GM19043 (cell line): ENCODE results near the gene CD9.
"Not testable (repeated sequence)": the region's sequence is repeated elsewhere in the genome, so short reads cannot be mapped to it uniquely, and the experiment has no call there.

Experiments used
- ATAC-seq: cut with Tn5 transposase; IDR thresholded peaks from one replicate; pipeline ENCODE4 v1.9.1; 2021; ENCODE audit warnings: low read depth; ENCODE audit not compliant: unreplicated experiment

The CD9 gene

DNA sequence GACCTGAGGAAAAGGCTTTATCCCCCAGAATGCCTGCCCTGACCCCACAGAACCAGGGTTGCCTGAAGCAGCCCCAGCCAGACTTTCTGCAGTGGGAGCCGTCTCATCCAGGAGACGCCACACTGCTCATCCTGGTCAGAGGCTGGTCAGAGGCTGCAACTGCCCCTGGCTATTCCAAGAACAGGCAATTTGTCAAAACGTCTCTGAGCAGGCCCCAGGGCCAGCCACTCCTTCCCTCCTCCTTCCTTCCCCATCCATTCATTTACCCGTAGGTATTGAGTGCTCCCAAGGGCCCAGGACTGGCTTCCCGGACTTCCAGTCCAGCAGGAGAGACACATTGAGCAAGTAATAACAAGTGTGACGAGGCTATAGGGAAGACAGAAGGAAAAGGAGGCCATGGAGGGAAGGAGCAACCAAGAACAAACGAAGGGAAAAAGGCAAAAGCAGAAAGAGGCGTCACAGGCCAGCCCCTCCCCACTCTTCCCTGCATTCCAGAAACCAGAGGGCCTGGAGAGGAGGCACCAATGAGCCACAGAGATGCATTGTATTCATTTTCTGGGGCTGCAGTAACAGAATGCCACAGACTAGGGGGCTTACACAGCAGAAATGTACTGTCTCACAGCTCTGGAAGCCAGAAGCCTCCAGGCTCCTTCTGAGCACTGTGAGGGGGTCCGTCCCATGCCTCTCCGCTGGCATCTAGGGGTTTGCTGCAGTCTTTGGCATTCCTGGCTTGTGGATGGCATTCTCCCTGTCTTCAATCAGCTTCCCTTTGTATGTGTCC, 21.0 kb upstream of the CD9 start:
- ATAC-seq = no peak

DNA sequence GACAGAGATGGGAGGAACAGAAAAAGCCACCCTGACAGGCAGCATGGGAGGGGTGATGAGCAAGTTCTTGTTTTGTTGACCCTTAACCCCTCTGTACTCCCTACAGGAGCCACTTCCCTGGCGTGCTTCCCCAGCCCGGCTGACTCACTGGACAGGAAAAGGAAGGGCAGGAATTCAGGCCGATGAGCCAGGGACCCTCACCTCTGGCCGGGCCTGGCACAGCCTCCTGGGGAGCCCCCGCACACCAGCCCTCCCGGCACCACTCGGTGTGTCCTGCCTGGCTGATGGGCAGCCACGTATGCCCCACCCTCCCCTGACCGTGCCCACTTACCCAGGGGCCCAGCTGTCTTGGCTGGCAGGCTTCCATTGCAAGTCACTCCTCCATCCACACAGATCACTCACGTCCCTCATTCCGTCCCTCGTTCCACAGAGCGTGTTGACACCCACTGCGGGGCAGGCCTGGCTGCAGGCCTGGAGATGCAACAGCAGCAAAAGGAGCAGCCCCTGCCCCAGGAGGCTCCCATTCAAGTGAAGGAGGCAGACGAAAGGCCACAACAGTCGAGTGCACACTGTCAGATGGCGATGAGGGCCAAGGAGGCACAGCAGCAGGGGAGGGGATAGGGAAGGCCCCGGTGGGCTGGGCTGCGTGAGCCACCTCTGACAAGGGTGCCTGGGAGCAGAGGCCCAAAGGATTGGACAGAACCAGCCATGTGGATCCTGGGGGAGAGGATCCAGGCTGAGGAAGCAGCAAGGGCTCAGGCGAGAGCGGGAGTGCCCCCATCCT, 19.7 kb upstream of the CD9 start:
- no peak for ATAC-seq

- no peak for ATAC-seq
These were observed 19.0 kb upstream of the CD9 start for GRCh38 chr12:6181166-6181565.

DNA sequence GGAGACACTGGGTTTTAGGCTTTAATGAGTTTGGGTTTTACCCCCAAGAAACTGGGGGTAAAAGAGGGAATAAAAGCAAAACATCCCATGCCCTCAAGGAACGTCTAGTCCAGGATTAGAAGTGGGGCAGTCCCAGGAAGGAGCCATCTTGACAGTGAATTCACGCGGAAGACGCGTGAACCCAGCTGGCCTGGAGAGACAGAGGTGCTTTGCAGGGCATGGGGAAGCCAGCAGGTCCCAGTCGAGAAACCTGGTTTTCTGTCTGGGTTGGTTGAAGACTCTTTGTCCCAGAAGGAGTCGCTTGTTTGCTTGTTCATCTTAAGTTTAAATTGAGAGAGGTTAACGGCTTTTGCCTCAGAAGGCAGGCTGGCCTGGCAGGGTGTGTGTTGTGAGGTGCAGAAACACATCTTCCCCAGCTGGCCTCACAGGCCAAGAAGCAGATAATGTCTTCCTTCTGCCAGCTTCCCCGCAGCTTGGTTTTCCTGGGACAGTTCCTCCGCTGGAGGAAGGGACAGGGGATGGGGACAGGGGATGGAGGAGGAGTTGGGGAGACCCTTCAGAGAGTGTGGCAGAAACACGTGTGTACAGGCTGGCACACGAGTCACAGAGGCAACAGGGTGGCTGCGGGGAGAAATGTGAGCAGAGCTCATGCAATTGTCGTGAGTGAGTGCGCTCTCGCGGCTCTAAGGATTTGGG, 18.5 kb upstream of the CD9 start:
- no peak for ATAC-seq

GRCh38 chr12:6182279-6182898, 17.8 kb upstream of the CD9 start:
- no peak for ATAC-seq

- no peak for ATAC-seq
These were observed 16.3 kb upstream of the CD9 start for GRCh38 chr12:6183689-6184428.

- ATAC-seq = no peak
These were observed 14.0 kb upstream of the CD9 start for GRCh38 chr12:6185961-6186827.

- ATAC-seq = no peak
These were observed 12.0 kb upstream of the CD9 start for GRCh38 chr12:6187948-6188793.

GRCh38 chr12:6189028-6189427, 11.2 kb upstream of the CD9 start:
- ATAC-seq = no peak

- ATAC-seq = not testable (repeated sequence)
These were observed 10.1 kb upstream of the CD9 start for GRCh38 chr12:6189952-6190598.

- ATAC-seq = not testable (repeated sequence)
These were observed 9.3 kb upstream of the CD9 start for GRCh38 chr12:6190767-6191530.

GRCh38 chr12:6192604-6193380, 7.4 kb upstream of the CD9 start:
- no peak for ATAC-seq

DNA sequence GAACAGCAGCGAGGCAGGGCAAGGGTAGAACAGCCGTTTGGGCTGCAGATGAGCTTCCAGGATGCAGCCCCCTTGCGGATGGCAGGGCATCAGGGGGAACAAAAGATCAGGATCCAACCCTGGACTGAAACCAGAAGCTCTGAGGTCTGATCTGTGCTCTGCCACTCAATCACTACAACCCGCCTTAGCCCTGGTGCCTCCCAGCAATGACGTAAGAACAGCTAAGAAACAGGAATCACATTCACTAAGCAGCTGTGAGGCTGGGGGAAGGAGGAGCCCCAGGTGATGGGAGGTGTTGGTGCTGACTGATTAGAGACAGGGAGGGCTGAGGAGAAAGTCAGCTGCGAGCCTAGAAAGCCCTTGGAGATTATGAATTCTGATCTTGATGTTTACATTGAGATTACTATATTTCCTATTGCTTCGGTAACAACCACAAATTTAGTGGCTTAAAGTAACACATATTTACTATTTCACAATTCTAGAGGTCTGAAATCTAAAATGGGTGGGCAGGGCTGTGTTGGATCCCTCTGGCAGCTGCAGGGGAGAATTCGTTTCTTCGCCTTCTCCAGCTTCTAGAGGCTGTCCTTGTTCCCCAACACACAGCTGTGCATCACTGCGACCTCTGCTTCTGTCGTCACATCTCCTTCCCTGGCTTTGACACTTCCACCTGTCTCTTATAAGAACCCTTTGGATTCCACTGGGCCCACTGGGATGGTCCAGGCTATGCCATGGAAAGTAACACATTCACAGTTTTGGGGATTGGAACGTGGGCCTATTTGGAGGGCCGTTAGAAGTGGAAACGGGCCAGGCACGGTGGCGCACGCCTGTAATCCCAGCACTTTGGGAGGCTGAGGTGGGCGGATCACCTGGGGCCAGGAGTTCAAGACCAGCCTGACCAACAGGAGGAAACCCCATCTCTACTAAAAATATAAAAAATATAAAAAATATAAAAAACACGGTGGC, 6.1 kb upstream of the CD9 start:
- no peak for ATAC-seq

DNA sequence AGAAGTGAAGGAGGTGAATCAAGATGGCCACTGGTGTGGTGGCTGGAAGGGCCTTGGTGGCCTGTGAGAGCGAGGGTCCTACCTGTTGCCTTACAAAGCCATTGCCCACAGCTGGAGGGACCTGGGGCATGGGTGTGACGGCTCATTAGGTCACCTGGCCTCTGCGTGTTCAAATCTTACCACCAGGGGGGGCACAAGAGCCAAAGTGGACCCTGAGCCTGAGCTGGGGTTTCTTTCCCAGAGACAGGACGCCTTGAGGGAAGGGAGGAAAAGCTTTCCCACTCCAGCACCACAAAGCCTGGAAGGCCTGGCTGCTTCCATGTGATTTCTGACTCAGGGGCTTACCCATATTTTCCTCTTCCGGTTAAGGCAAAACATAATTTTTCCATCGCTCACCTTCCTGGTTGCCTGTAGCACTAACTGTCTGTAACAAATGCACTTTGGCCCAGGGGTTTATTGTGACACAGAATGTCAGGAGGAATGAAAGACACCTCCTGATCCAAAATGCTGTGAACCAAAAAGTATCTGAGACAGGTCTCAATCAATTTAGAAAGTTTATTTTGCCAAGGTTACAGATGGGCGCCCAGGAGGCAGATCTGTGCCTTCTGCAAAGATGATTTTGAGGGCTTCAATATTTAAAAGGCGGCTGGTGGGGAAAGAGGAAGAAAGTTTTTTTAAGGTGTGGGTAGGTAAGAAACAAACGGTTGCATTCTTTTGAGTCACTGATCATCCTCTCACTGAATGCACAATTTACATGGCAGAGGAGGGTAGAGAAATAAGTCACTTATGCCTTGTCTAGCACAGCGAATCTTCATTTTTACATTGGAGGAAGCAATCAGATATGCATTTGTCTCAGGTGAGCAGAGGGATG, 4.3 kb upstream of the CD9 start:
- ATAC-seq = no peak
